Left lung (tissue), 10 donors: ENCODE results near the gene STX1A. TPM values are rescaled to one million over a fixed set of nuclear protein-coding genes. Genes with fewer than 3 reads are reported as not detected.

Source experiments
- ATAC-seq: fragments of 200-7000 bp; cut with Tn5 transposase; one replicate; pipeline ENCODE4 v1.9.1; 2020; ENCODE audit warnings: moderate library complexity
- DNase-seq, 4 donors: peaks; one replicate each; pipeline ENCODE4 v3.0.0-alpha.2; 2013 to 2020
- H3K27ac ChIP-seq, 2 donors: fragments of 200-600 bp; sonication (generic) in 1 of 2; one replicate each; pipeline versions ENCODE4 v1.5.0 to v1.8.0; 2020 to 2021
- H3K27me3 ChIP-seq, 2 donors: fragments of 200-600 bp; sonication (generic) in 1 of 2; one replicate each; pipeline versions ENCODE4 v1.5.0 to v1.8.0; 2020 to 2021
- H3K36me3 ChIP-seq, 2 donors: fragments of 200-600 bp; sonication (generic) in 1 of 2; one replicate each; pipeline versions ENCODE4 v1.5.0 to v1.8.0; 2020 to 2021
- H3K4me1 ChIP-seq, 2 donors: fragments of 200-600 bp; one replicate each; pipeline ENCODE4 v1.8.0; 2021
- H3K4me3 ChIP-seq, 2 donors: fragments of 200-600 bp; sonication (generic) in 1 of 2; one replicate each; pipeline versions ENCODE4 v1.5.0 to v1.8.0; 2020 to 2021; ENCODE audit warnings: mild to moderate bottlenecking in 1 of 2
- H3K9me3 ChIP-seq, 2 donors: fragments of 200-600 bp; sonication (generic) in 1 of 2; one replicate each; pipeline versions ENCODE4 v1.5.0 to v1.8.0; 2020 to 2021
- CTCF ChIP-seq, 2 donors: fragments of 200-600 bp; sonication (generic) in 1 of 2; IDR thresholded peaks; one replicate each; pipeline versions ENCODE4 v1.5.0 to v1.8.0; 2021; ENCODE audit warnings: antibody characterized with exemption in 2 of 2
- intact Hi-C, 2 donors: fragments of 100-400 bp; cut with DNase I; formaldehyde crosslinking; loops; one replicate each; pipeline versions ENCODE4 v1.11.2 to v1.14.2; 2022
- polyA plus RNA-seq, 6 donors: library from polyadenylated mRNA; unstranded; fragments of 120-200 nt; gene quantifications; one replicate each; pipeline ENCODE4 v1.2.1, GENCODE V29; 2013; ENCODE audit not compliant: insufficient read length in 6 of 6
- total RNA-seq, 2 donors: library from RNA; stranded (reverse); fragmentation: NEBNext Ultra II Directional; extraction: Animal tissue kit (Norgen Biotek cat#: 25700); gene quantifications; one replicate each; pipeline ENCODE4 v1.2.1, GENCODE V29; 2021
- donor health status: DM: no; HTN: yes; CAD: no.
- donor health status: DM: no; HTN: no; CAD: no.

The STX1A gene
- total and polyA plus RNA-seq, 8 donors, result 5.4 to 11.5 (median 10.0) TPM

DNA sequence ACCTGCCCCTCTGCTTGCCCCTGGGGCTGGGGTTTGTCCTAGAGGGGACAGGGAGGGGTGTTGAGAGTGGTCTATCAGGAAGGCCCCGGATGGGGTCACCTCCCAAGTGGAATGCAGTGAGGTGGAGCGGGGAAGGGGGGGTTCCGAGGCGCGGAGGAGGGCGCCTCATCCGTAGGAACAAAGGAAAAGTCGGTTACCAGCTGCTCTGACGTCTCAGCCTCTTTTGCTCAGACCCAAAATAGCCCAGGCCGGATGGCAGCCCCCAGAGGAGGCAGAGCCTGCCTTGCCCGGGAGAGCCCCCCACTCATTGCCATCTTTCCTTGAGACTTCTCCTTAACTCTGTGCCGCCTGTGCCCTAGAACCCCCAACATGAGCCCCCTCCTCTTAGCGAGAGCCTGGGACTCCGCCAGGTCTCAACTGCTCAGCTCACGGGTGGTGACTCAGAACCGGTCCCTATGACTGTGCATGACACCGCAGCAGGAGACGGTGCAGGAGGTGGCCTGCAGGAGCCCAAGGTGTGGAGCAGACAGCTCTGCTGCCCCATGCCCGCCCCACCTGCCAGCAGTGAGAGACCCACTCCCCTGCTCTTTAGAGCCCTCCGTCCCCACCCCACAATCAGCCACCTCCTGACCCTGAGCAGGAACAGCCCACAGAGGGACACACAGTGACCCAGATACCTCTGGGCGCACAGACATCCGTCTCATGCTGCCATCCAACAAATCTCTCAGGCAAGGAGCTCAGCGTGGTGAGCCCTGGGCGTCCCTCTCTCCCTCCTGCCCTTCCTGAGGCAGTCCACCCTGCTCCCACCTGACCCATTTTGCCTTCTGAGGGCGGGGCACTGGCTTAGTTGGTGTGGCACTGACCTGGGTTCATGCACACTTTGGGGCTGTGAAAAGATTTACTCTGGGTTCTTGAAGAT lies 13.1 kb downstream of the STX1A start:
- peaks cover 0 to 46% of the 10 kb centered on the region in 2 donors for H3K27me3 ChIP-seq
- H3K4me1 ChIP-seq, result peaks cover 2 to 9% of the 10 kb centered on the region in 2 donors
- ATAC-seq, result no peak
- H3K36me3 ChIP-seq, result peaks cover 0 to 19% of the 10 kb centered on the region in 2 donors
- H3K9me3 ChIP-seq, result no peaks in the 10 kb centered on the region
- intact Hi-C loops, result no loop called here
- H3K27ac ChIP-seq, result no peak overlapping the region
- H3K4me3 ChIP-seq, result no peak overlapping the region
- TF ChIP-seq CTCF (IDR thresholded peaks at IDR 0.05), result no peak
- DNase-seq, result no peak

- DNase-seq (no peak), ATAC-seq (no peak)
- intact Hi-C loops, result no loop called here
- Histone ChIP-seq H3K4me3 (no peak overlapping the region), H3K27ac (no peak overlapping the region), H3K4me1 (peaks cover 2 to 9% of the 10 kb centered on the region in 2 donors), H3K27me3 (peaks cover 0 to 44% of the 10 kb centered on the region in 2 donors), H3K9me3 (no peaks in the 10 kb centered on the region), H3K36me3 (peaks cover 0 to 25% of the 10 kb centered on the region in 2 donors)
- no peak for TF ChIP-seq CTCF (IDR thresholded peaks at IDR 0.05)
Measured at GRCh38 chr7:73705551-73705920, 13.9 kb downstream of the STX1A start.

- no peak overlapping the region for H3K27ac ChIP-seq
- peaks cover 2 to 9% of the 10 kb centered on the region in 2 donors for H3K4me1 ChIP-seq
- H3K4me3 ChIP-seq, result no peak overlapping the region
- peaks cover 0 to 32% of the 10 kb centered on the region in 2 donors for H3K36me3 ChIP-seq
- ATAC-seq (peak; percentile 81), DNase-seq (peak in 1 of 4 donors; percentile 72)
- no peaks in the 10 kb centered on the region for H3K9me3 ChIP-seq
- no peak for TF ChIP-seq CTCF (IDR thresholded peaks at IDR 0.05)
- intact Hi-C loops, result no loop called here
- peaks cover 0 to 44% of the 10 kb centered on the region in 2 donors for H3K27me3 ChIP-seq
Measured at GRCh38 chr7:73704640-73705550, 14.6 kb downstream of the STX1A start.

DNA sequence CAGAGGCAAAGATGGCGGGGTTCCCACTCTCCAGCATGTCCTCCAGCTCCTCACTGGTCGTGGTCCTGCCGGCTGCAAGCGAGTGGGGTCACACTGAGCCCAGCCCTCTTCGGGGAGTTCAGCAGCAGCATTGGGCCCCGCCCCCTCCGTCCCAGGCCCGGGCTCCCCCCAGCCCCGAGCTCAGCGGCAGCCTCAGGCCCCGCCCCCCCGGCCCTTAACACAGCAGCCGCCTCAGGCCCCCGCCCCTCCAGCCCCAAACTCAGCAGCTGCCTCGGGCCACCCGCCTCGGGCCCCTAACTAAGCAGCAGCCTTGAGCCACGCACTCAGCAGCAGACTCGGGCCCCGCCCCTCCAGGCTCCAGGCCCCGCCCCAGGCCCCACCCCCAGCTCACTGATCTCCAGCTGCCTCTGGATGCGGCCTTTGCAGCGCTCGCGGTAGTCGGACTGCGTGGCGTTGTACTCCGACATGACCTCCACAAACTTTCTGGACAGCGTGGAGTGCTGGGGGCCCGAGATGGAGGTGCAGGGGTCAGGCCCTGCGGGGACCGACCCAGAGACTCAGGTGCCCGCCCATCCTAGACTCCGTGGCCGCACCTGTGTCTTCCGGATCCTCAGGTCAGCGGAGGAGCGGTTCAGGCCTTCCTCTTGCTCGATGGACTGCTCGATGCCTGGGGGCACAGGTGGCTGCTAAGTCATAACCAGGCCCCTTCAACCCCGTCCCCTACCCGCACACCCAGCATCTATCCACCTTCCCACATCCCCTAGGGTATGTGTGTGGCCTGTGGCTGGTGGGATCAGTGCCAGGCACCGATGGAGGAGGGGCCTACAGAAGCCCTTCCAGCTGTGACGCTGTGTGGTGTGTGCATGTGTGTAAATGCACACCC lies 15.5 kb downstream of the STX1A start:
- H3K4me3 ChIP-seq, result no peak overlapping the region
- ATAC-seq (peak; percentile 78), DNase-seq (peak in 1 of 4 donors; percentile 53)
- H3K36me3 ChIP-seq, result peaks cover 0 to 41% of the 10 kb centered on the region in 2 donors
- H3K9me3 ChIP-seq, result no peaks in the 10 kb centered on the region
- peaks cover 2 to 9% of the 10 kb centered on the region in 2 donors for H3K4me1 ChIP-seq
- no peak for TF ChIP-seq CTCF (IDR thresholded peaks at IDR 0.05)
- intact Hi-C loops, result no loop called here
- peaks cover 0 to 44% of the 10 kb centered on the region in 2 donors for H3K27me3 ChIP-seq
- no peak overlapping the region for H3K27ac ChIP-seq
